HTERT RPE-1 (cell line): Measurements from ENCODE around the gene PACSIN1.

Experiments
- in situ Hi-C: fragments of 300-500 bp; cut with MboI; formaldehyde crosslinking; loops from 4 replicates; pipeline ENCODE4 v1.14.3; 2020; ENCODE audit warnings: low sequenced_read_pairs

The PACSIN1 gene

GRCh38 chr6:34543421-34543820, 77.5 kb downstream of the PACSIN1 start:
- in situ Hi-C loops = no loop called here

- in situ Hi-C loops = no loop called here
These were observed 78.3 kb downstream of the PACSIN1 start for GRCh38 chr6:34544052-34544604.

- in situ Hi-C loops = no loop called here
These were observed 79.0 kb downstream of the PACSIN1 start for GRCh38 chr6:34544776-34545471.

GRCh38 chr6:34546551-34547321, 80.9 kb downstream of the PACSIN1 start:
- in situ Hi-C loops = no loop called here

GRCh38 chr6:34547701-34548644, 82.1 kb downstream of the PACSIN1 start:
- in situ Hi-C loops = no loop called here

- in situ Hi-C loops = no loop called here
These were observed 83.3 kb downstream of the PACSIN1 start for GRCh38 chr6:34549026-34549803.

- in situ Hi-C loops = no loop called here
These were observed 83.9 kb downstream of the PACSIN1 start for GRCh38 chr6:34549804-34550202.

- in situ Hi-C loops = no loop called here
These were observed 85.8 kb downstream of the PACSIN1 start for GRCh38 chr6:34551720-34552119.

- in situ Hi-C loops = no loop called here
These were observed 86.7 kb downstream of the PACSIN1 start for GRCh38 chr6:34552620-34553019.

GRCh38 chr6:34553146-34553545, 87.3 kb downstream of the PACSIN1 start:
- in situ Hi-C loops = no loop called here

GRCh38 chr6:34553750-34554149, 87.9 kb downstream of the PACSIN1 start:
- in situ Hi-C loops = no loop called here

- in situ Hi-C loops = no loop called here
These were observed 88.6 kb downstream of the PACSIN1 start for GRCh38 chr6:34554291-34555006.

- in situ Hi-C loops = no loop called here
These were observed 89.1 kb downstream of the PACSIN1 start for GRCh38 chr6:34555007-34555322.

- in situ Hi-C loops = no loop called here
These were observed 89.5 kb downstream of the PACSIN1 start for GRCh38 chr6:34555328-34555727.

GRCh38 chr6:34556031-34556471, 90.2 kb downstream of the PACSIN1 start, which contains the start of gene SPDEF:
Gene SPDEF, minus strand, starts transcription at chr6:34556329. Its CDS starts 11,874 bp downstream, at chr6:34544455.
- in situ Hi-C loops = no loop called here

GRCh38 chr6:34556493-34556892, 90.6 kb downstream of the PACSIN1 start:
- in situ Hi-C loops = no loop called here

- in situ Hi-C loops = no loop called here
These were observed 91.4 kb downstream of the PACSIN1 start for GRCh38 chr6:34557228-34557627.

GRCh38 chr6:34558172-34558714, 92.4 kb downstream of the PACSIN1 start:
- in situ Hi-C loops = no loop called here

GRCh38 chr6:34559651-34560365, 93.9 kb downstream of the PACSIN1 start:
- in situ Hi-C loops = no loop called here
